SK-N-MC (cell line): ENCODE data around the gene BABAM2.

ENCODE experiments used
- EZH2 ChIP-seq: fragments of 200-600 bp; sonication (generic); IDR thresholded peaks from one replicate; pipeline ENCODE4 v1.6.1; 2017; ENCODE audit warnings: antibody characterized with exemption
- FOXP2 ChIP-seq: optimal IDR thresholded peaks from 2 replicates; pipeline ENCODE3; 2011; ENCODE audit warnings: mild to moderate bottlenecking, moderate library complexity; ENCODE audit not compliant: insufficient read depth; ENCODE audit errors: extremely low read length, control extremely low read depth
- POLR2AphosphoS5 ChIP-seq: IDR thresholded peaks from 2 replicates; pipeline ENCODE4 v1.6.1; 2012; ENCODE audit warnings: mild to moderate bottlenecking, low read depth, low read length, borderline replicate concordance

DNA sequence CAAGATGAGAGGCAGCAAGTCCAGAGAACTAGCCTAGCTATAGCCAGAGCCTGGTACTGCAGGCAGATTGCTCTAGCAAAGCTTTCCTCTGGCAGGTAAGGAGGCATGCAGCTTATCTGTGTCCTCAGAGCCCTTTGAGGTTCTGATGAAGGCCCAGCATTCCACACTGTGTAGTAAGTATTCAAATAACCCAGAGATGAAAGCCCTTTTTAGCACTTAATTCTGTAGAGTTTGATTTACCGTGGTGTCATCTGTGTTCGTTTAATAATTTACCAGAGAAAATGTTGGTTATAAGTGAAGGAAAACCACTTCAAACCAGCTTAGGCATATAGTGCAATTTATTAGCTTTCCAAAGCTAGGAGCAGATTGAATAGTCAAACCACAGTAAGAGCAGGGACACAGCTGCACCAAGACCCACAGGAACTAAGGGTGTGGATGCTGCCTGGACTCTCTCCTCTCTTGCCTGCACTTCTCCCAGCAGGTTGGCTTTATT, 226.6 kb downstream of the BABAM2 start:
- TF ChIP-seq POLR2AphosphoS5 (no peak), EZH2 (no peak), FOXP2 (no peak)
